Stomach (tissue), 9 donors: ENCODE data around the gene MRPL17. TPM values are rescaled to one million over a fixed set of nuclear protein-coding genes. Genes with fewer than 3 reads are reported as not detected.

Experiments
- DNase-seq, 2 donors: peaks; one replicate each; pipeline versions ENCODE4 v3.0.0 to v3.0.0-alpha.2; 2013 to 2019
- H3K27ac ChIP-seq, 5 donors: fragments of 200-600 bp in 4 of 5; sonication (generic) in 4 of 5; one replicate each; pipeline ENCODE4 v1.5.1; 2013 to 2019; ENCODE audit warnings: mild to moderate bottlenecking in 1 of 5, moderate library complexity in 1 of 5
- H3K27me3 ChIP-seq, 3 donors: fragments of 200-600 bp; sonication (generic); one replicate each; pipeline ENCODE4 v1.5.1; 2017 to 2019; ENCODE audit warnings: mixed run types in 1 of 3
- H3K36me3 ChIP-seq, 4 donors: fragments of 200-600 bp; sonication (generic); 1 replicate in 3 of 4; 2 replicates in 1 of 4; pipeline ENCODE4 v1.5.1; 2016 to 2019
- H3K4me1 ChIP-seq, 4 donors: fragments of 200-600 bp; sonication (generic); one replicate each; pipeline ENCODE4 v1.5.1; 2016 to 2019
- H3K4me3 ChIP-seq, 4 donors: fragments of 200-600 bp; sonication (generic) in 3 of 4; one replicate each; pipeline ENCODE4 v1.5.1; 2016 to 2019; ENCODE audit warnings: mild to moderate bottlenecking in 1 of 4
- H3K9me3 ChIP-seq, 4 donors: fragments of 200-600 bp; sonication (generic); one replicate each; pipeline ENCODE4 v1.5.1; 2016 to 2019
- EP300 ChIP-seq: sonication (generic); formaldehyde crosslinking; IDR thresholded peaks from one replicate; pipeline ENCODE4 v1.6.1; 2017; ENCODE audit warnings: antibody characterized with exemption
- POLR2A ChIP-seq, 4 donors: fragments of 450-650 bp; IDR thresholded peaks; one replicate each; pipeline ENCODE4 v1.6.1; 2016; ENCODE audit warnings: antibody characterized with exemption in 4 of 4, control low read depth in 2 of 4, mild to moderate bottlenecking in 1 of 4, moderate library complexity in 1 of 4
- POLR2AphosphoS5 ChIP-seq, 3 donors: sonication (generic); formaldehyde crosslinking; IDR thresholded peaks; one replicate each; pipeline ENCODE4 v1.6.1; 2016; ENCODE audit warnings: antibody characterized with exemption in 3 of 3
- WGBS, 5 donors: extraction: QIAGEN DNeasy Blood & Tissue Kit in 3 of 5; methylation state at CpG; one replicate each; pipeline versions ENCODE4 v1.1.5 to v1.1.7; 2013 to 2018; 5-methylcytosine and 5-hydroxymethylcytosine counted together
- intact Hi-C: fragments of 100-400 bp; cut with DNase I; formaldehyde crosslinking; loops from one replicate; pipeline ENCODE4 v1.15.1; 2023; ENCODE audit warnings: low total_unique reads
- polyA plus RNA-seq, 3 donors: library from polyadenylated mRNA; stranded (reverse); fragments of 200-250 nt; gene quantifications; one replicate each; pipeline ENCODE4 v1.2.3, GENCODE V29; 2013
- total RNA-seq, 5 donors: library from RNA; depleted of rRNA; stranded (reverse); fragments of >200 nt; gene quantifications; one replicate each; pipeline versions ENCODE4 v1.1.0 to v1.2.3, GENCODE V29; 2014 to 2016
- TF ChIP-seq, protein P1 (sequence below), 7 experiments: fragments of 450-650 bp in 4 of 7; fragments of 200-600 bp in 3 of 7; sonication (generic) in 3 of 7; IDR thresholded peaks; one replicate each; pipeline ENCODE4 v1.5.1; 2016 to 2019; ENCODE audit warnings: antibody characterized with exemption in 7 of 7, control low read depth in 2 of 7, mild to moderate bottlenecking in 1 of 7
- donor health status: healthy with polysubstance abuse.
- donor health status: Bipolar disorder and iron deficiency.
- donor health status: healthy.

The MRPL17 gene
- total and polyA plus RNA-seq, 8 donors = 9.0 to 148 (median 32.1) TPM

GRCh38 chr11:6725386-6725896 is 42.3 kb upstream of the MRPL17 start:
- intact Hi-C loops = no loop called here
- Histone ChIP-seq H3K27me3 (no peaks in the 10 kb centered on the region), H3K27ac (no peak overlapping the region), H3K9me3 (no peaks in the 10 kb centered on the region), H3K4me3 (no peak overlapping the region), H3K4me1 (no peaks in the 10 kb centered on the region), H3K36me3 (peaks cover 0 to 8% (median 0%) of the 10 kb centered on the region in 4 donors)
- TF ChIP-seq POLR2AphosphoS5 (IDR thresholded peaks at IDR 0.05) (no peak), POLR2A (IDR thresholded peaks at IDR 0.05) (no peak), EP300 (no peak)
- TF ChIP-seq, protein P1, sequence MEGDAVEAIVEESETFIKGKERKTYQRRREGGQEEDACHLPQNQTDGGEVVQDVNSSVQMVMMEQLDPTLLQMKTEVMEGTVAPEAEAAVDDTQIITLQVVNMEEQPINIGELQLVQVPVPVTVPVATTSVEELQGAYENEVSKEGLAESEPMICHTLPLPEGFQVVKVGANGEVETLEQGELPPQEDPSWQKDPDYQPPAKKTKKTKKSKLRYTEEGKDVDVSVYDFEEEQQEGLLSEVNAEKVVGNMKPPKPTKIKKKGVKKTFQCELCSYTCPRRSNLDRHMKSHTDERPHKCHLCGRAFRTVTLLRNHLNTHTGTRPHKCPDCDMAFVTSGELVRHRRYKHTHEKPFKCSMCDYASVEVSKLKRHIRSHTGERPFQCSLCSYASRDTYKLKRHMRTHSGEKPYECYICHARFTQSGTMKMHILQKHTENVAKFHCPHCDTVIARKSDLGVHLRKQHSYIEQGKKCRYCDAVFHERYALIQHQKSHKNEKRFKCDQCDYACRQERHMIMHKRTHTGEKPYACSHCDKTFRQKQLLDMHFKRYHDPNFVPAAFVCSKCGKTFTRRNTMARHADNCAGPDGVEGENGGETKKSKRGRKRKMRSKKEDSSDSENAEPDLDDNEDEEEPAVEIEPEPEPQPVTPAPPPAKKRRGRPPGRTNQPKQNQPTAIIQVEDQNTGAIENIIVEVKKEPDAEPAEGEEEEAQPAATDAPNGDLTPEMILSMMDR (IDR thresholded peaks at IDR 0.05) = no peak
- WGBS, 5 donors = 28 to 53% (median 39%) methylated on average over 2 of the region's 2 CpGs
- no peak for DNase-seq

DNA sequence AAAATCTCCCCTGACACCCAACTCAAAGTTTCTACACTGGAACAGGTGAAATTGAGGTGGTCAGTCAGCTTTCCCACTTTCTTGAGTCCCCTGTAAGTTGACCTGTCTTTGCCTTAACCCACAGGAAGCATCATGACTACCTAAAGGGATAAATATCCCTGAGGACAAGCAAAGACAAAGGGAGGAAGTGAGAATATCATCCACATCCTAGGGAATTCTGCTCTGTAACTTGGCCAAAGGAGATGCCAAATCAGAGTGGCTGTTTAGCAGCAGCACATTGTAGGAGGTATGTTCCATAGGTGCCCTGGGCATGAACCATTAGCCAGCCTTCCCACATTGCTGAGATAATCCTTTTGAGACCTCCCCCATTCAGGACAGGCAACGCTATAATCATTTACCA is 40.9 kb upstream of the MRPL17 start:
- H3K4me3 ChIP-seq = no peak overlapping the region
- peaks cover 0 to 9% (median 0%) of the 10 kb centered on the region in 4 donors for H3K36me3 ChIP-seq
- H3K27me3 ChIP-seq = no peaks in the 10 kb centered on the region
- no peaks in the 10 kb centered on the region for H3K4me1 ChIP-seq
- 69 to 82% (median 71%) methylated on average over 1 of the region's 1 CpG for WGBS, 5 donors
- intact Hi-C loops = no loop called here
- H3K27ac ChIP-seq = no peak overlapping the region
- no peak for TF ChIP-seq EP300
- no peak for TF ChIP-seq POLR2A (IDR thresholded peaks at IDR 0.05)
- no peak for TF ChIP-seq POLR2AphosphoS5 (IDR thresholded peaks at IDR 0.05)
- TF ChIP-seq, protein P1 (IDR thresholded peaks at IDR 0.05) = no peak
- no peak for DNase-seq
- H3K9me3 ChIP-seq = no peaks in the 10 kb centered on the region

GRCh38 chr11:6721343-6721742 is 38.2 kb upstream of the MRPL17 start:
- no peak for DNase-seq
- H3K27me3 ChIP-seq = no peaks in the 10 kb centered on the region
- TF ChIP-seq POLR2A (IDR thresholded peaks at IDR 0.05) (no peak), EP300 (no peak), POLR2AphosphoS5 (IDR thresholded peaks at IDR 0.05) (no peak)
- TF ChIP-seq, protein P1 (IDR thresholded peaks at IDR 0.05) = no peak
- H3K9me3 ChIP-seq = no peaks in the 10 kb centered on the region
- H3K4me3 ChIP-seq = no peak overlapping the region
- peaks cover 0 to 9% (median 0%) of the 10 kb centered on the region in 4 donors for H3K36me3 ChIP-seq
- no peak overlapping the region for H3K27ac ChIP-seq
- intact Hi-C loops = no loop called here
- H3K4me1 ChIP-seq = no peaks in the 10 kb centered on the region
- 71 to 92% (median 89%) methylated on average over 1 of the region's 1 CpG for WGBS, 5 donors

DNA sequence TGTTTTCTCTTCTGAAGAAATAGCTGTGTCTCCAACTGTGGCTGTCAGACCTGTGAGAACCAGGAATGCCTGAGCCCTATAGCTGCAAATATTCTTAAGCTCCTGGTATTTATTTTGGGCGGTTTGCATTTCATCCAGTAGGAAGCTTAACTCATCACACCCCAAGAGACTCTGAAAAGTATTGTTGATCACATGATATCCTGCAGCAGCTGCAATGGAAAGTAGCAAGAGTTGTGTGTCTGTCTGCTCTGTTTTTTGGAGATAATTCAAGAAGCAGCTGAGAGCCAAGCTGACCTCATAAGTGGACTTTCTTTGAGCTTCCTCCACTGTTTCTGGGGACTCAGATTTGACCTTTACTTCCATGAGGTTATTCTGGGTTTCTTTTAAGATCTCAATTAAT is 36.4 kb upstream of the MRPL17 start:
- no peak overlapping the region for H3K4me3 ChIP-seq
- peaks cover 0 to 9% (median 0%) of the 10 kb centered on the region in 4 donors for H3K36me3 ChIP-seq
- intact Hi-C loops = no loop called here
- 33 to 48% (median 38%) methylated on average over 1 of the region's 1 CpG for WGBS, 5 donors
- no peaks in the 10 kb centered on the region for H3K4me1 ChIP-seq
- H3K27me3 ChIP-seq = no peaks in the 10 kb centered on the region
- H3K27ac ChIP-seq = no peak overlapping the region
- TF ChIP-seq POLR2A (IDR thresholded peaks at IDR 0.05) (no peak), POLR2AphosphoS5 (IDR thresholded peaks at IDR 0.05) (no peak), EP300 (no peak)
- TF ChIP-seq, protein P1 (IDR thresholded peaks at IDR 0.05) = no peak
- H3K9me3 ChIP-seq = no peaks in the 10 kb centered on the region
- DNase-seq = no peak
